IPS DF 4.7 (cell line): ENCODE measurements around the gene KATNBL1.

Source experiments
- DNase-seq: peaks from one replicate; pipeline ENCODE4 v3.0.0-alpha.2; 2013; ENCODE audit warnings: low spot score; ENCODE audit errors: extremely low read depth

The KATNBL1 gene

GRCh38 chr15:34209421-34210282 lies at the start of gene KATNBL1:
TSS of gene KATNBL1 (minus strand) at chr15:34210096. CDS start at chr15:34163676, 46,420 bp downstream.
- DNase-seq, result peak; percentile 90

- DNase-seq, result no peak
Observed at GRCh38 chr15:34259566-34259965, 49.7 kb upstream of the KATNBL1 start.

GRCh38 chr15:34258151-34258550 lies 48.3 kb upstream of the KATNBL1 start:
- no peak for DNase-seq

- no peak for DNase-seq
Observed at GRCh38 chr15:34252545-34252944, 42.6 kb upstream of the KATNBL1 start.

- no peak for DNase-seq
Observed at GRCh38 chr15:34248190-34248589, 38.3 kb upstream of the KATNBL1 start.

GRCh38 chr15:34246276-34246976 lies 36.5 kb upstream of the KATNBL1 start:
- DNase-seq, result no peak

GRCh38 chr15:34243226-34243625 lies 33.3 kb upstream of the KATNBL1 start:
- no peak for DNase-seq

GRCh38 chr15:34242331-34242710 lies 32.4 kb upstream of the KATNBL1 start:
- DNase-seq, result no peak

- no peak for DNase-seq
Observed at GRCh38 chr15:34241376-34242330, 31.8 kb upstream of the KATNBL1 start.

GRCh38 chr15:34240537-34240936 lies 30.6 kb upstream of the KATNBL1 start:
- DNase-seq, result no peak

- no peak for DNase-seq
Observed at GRCh38 chr15:34239151-34239808, 29.4 kb upstream of the KATNBL1 start.

- no peak for DNase-seq
Observed at GRCh38 chr15:34233614-34234013, 23.7 kb upstream of the KATNBL1 start.

GRCh38 chr15:34223904-34224596 lies 14.2 kb upstream of the KATNBL1 start:
- DNase-seq, result no peak

- no peak for DNase-seq
Observed at GRCh38 chr15:34217587-34218225, 7.8 kb upstream of the KATNBL1 start.

GRCh38 chr15:34216527-34217270 lies 6.8 kb upstream of the KATNBL1 start:
- DNase-seq, result no peak

- peak; percentile 64 for DNase-seq
Observed at GRCh38 chr15:34214135-34214534, 4.2 kb upstream of the KATNBL1 start.

GRCh38 chr15:34213690-34214089 lies 3.8 kb upstream of the KATNBL1 start:
- no peak for DNase-seq

GRCh38 chr15:34206011-34206410 lies 3.9 kb downstream of the KATNBL1 start:
- DNase-seq, result no peak

GRCh38 chr15:34203936-34204335 lies 6.0 kb downstream of the KATNBL1 start:
- DNase-seq, result no peak
